DOHH2 (cell line): ENCODE data around the gene NDUFA8.

ENCODE experiments used
- H3F3A ChIP-seq: fragments of 200-600 bp; sonication (generic), shearing (Covaris generic); 2 replicates; pipeline ENCODE4 v1.6.0; 2016; ENCODE audit warnings: antibody characterized with exemption, mild to moderate bottlenecking; ENCODE audit not compliant: control insufficient read depth, insufficient read depth
- H3K27ac ChIP-seq: fragments of 200-600 bp; sonication (generic); 2 replicates; pipeline ENCODE4 v1.5.1; 2014; ENCODE audit warnings: low read depth, mild to moderate bottlenecking, low read length, moderate library complexity
- H3K27me3 ChIP-seq: fragments of 200-600 bp; sonication (generic); 2 replicates; pipeline ENCODE4 v1.6.1; 2014; ENCODE audit warnings: mild to moderate bottlenecking, low read length, mixed read lengths; ENCODE audit not compliant: control insufficient read depth
- H3K36me3 ChIP-seq: fragments of 200-600 bp; sonication (generic); 2 replicates; pipeline ENCODE4 v1.6.1; 2014; ENCODE audit warnings: mild to moderate bottlenecking, low read length, moderate library complexity, mixed read lengths; ENCODE audit not compliant: control insufficient read depth
- H3K4me1 ChIP-seq: fragments of 200-600 bp; sonication (generic); 2 replicates; pipeline ENCODE4 v1.6.1; 2014; ENCODE audit warnings: mild to moderate bottlenecking, low read length, mixed read lengths; ENCODE audit not compliant: control insufficient read depth
- H3K4me2 ChIP-seq: fragments of 200-600 bp; sonication (generic); 2 replicates; pipeline ENCODE4 v1.6.0; 2014; ENCODE audit warnings: mild to moderate bottlenecking, low read length, moderate library complexity
- H3K4me3 ChIP-seq: fragments of 200-600 bp; sonication (generic); 2 replicates; pipeline ENCODE4 v1.5.1; 2014; ENCODE audit warnings: mild to moderate bottlenecking, low read length, mixed read lengths
- H3K79me2 ChIP-seq: fragments of 200-600 bp; sonication (generic); 2 replicates; pipeline ENCODE4 v1.6.1; 2014; ENCODE audit warnings: mild to moderate bottlenecking, low read length, mixed read lengths; ENCODE audit not compliant: control insufficient read depth
- H3K9me2 ChIP-seq: fragments of 200-600 bp; sonication (generic); replicated peaks from 2 replicates; pipeline ENCODE4 v1.6.1; 2014; ENCODE audit warnings: mild to moderate bottlenecking, low read length, mixed read lengths; ENCODE audit not compliant: control insufficient read depth
- H3K9me3 ChIP-seq: fragments of 200-600 bp; sonication (generic); 2 replicates; pipeline ENCODE4 v1.6.1; 2014; ENCODE audit warnings: antibody characterized with exemption, low read length, mixed read lengths; ENCODE audit not compliant: control insufficient read depth, insufficient read depth
- H4K20me1 ChIP-seq: fragments of 200-600 bp; sonication (generic); 2 replicates; pipeline ENCODE4 v1.6.0; 2014; ENCODE audit warnings: low read depth, mild to moderate bottlenecking, antibody characterized with exemption, low read length, moderate library complexity; ENCODE audit not compliant: control insufficient read depth, insufficient read depth
- EZH2phosphoT487 ChIP-seq: fragments of 200-600 bp; sonication (generic); IDR thresholded peaks from 2 replicates; pipeline ENCODE4 v1.6.1; 2017; ENCODE audit warnings: borderline replicate concordance, mild to moderate bottlenecking, antibody characterized with exemption, low read length, moderate library complexity, mixed read lengths
- TF ChIP-seq, protein P1 (sequence below): fragments of 200-600 bp; sonication (generic); IDR thresholded peaks from one replicate; pipeline ENCODE4 v1.5.1; 2014; ENCODE audit warnings: antibody characterized with exemption, mild to moderate bottlenecking, low read depth, low read length; ENCODE audit not compliant: poor library complexity, severe bottlenecking

The NDUFA8 gene

DNA sequence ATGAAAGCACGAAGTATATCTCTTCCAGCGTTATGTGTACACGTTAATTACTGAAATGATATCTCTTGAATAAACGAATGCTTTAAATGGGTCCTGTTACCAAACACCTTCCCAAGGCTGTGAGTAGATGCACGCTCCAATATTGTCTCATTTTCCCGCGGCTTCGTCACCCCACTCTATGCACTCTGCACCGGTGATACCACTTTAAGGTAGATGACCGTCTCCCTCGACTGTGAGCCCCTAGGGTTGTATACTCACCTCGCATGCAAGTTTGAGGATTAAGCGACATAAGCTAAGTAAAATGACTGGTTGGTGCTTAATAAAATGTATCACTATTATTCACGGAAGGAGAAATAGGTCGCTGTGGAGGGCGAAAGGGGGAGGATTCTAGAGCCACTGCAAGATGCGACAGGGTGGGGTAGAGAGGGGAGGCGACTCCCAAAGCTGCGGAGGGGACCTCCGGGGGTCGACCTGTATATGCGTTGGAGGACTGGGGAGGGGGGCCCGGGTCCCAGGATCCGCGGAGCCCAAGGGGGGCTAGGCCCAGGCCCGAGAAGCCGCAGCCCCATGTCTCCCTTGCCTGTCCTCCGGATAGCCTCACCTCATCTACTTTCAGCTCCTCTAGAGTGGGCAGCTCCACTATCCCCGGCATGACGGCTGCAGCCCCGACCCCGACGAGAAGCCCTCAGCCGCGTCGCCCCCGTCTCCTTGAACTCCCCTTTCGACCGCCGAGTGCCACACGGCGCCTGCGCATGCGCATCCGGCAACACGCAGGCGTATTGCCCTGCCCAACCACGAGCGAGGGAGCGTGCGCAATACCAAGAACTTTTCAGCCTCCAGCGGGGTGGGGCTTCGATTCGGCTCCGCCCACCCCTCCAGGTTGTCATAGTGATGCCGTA is at the start of gene NDUFA8, which contains the start of gene MORN5:
Gene NDUFA8, minus strand, starts transcription at position 754 of the 899 bp plus-strand sequence. Its CDS starts 102 bp downstream, at position 652.
Gene MORN5, plus strand, starts transcription at position 883 of the 899 bp plus-strand sequence. CDS start 65 bp downstream, outside the sequence.
- TF ChIP-seq, protein P1, sequence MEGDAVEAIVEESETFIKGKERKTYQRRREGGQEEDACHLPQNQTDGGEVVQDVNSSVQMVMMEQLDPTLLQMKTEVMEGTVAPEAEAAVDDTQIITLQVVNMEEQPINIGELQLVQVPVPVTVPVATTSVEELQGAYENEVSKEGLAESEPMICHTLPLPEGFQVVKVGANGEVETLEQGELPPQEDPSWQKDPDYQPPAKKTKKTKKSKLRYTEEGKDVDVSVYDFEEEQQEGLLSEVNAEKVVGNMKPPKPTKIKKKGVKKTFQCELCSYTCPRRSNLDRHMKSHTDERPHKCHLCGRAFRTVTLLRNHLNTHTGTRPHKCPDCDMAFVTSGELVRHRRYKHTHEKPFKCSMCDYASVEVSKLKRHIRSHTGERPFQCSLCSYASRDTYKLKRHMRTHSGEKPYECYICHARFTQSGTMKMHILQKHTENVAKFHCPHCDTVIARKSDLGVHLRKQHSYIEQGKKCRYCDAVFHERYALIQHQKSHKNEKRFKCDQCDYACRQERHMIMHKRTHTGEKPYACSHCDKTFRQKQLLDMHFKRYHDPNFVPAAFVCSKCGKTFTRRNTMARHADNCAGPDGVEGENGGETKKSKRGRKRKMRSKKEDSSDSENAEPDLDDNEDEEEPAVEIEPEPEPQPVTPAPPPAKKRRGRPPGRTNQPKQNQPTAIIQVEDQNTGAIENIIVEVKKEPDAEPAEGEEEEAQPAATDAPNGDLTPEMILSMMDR, result no peak
- no peak for TF ChIP-seq EZH2phosphoT487
- Histone ChIP-seq H3K4me1 (peaks cover 13% of the 10 kb centered on the region), H3K9me2 (no peaks in the 10 kb centered on the region), H3F3A (no peaks in the 10 kb centered on the region), H3K27ac (peak within 1 kb of the TSS; percentile 47), H3K4me3 (peak within 1 kb of the TSS; percentile 99), H3K9me3 (peaks cover 4% of the 10 kb centered on the region; the same call in 1 of the 2 replicates), H3K4me2 (peak within 1 kb of the TSS; percentile 82), H4K20me1 (peaks cover 4% of the 10 kb centered on the region; the same call in 1 of the 2 replicates), H3K27me3 (peaks cover 6% of the 10 kb centered on the region; the same call in 1 of the 2 replicates), H3K79me2 (peaks cover 48% of the 10 kb centered on the region), H3K36me3 (peaks cover 11% of the 10 kb centered on the region)

DNA sequence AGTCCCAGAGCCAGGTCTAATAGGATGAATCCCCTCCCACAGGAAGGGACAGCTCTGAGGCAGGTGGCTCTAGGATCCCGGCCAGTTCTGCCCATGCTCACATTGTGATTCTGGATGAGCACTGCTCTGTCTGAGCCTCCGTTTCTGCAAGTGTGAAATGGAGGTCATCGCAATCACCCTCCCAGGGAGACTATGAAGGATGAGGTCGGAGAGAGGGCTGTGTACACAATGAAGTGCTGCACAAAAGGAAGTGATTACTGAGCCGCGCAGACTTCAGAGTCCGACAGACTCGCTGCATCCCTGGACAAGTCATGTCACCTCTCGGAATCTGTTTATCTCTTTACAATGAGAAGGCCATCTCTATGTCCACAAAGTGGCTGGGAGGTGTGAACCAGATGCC is 47.5 kb upstream of the NDUFA8 start:
- no peaks in the 10 kb centered on the region for H3K4me1 ChIP-seq
- TF ChIP-seq, protein P1, result no peak
- H3F3A ChIP-seq, result no peaks in the 10 kb centered on the region
- no peaks in the 10 kb centered on the region for H3K36me3 ChIP-seq
- H3K4me2 ChIP-seq, result no peak overlapping the region
- H3K27ac ChIP-seq, result no peak overlapping the region
- H3K9me2 ChIP-seq, result no peaks in the 10 kb centered on the region
- H4K20me1 ChIP-seq, result no peaks in the 10 kb centered on the region
- H3K27me3 ChIP-seq, result peaks cover 12% of the 10 kb centered on the region; the same call in 1 of the 2 replicates
- H3K9me3 ChIP-seq, result no peaks in the 10 kb centered on the region
- no peak overlapping the region for H3K4me3 ChIP-seq
- no peaks in the 10 kb centered on the region for H3K79me2 ChIP-seq

DNA sequence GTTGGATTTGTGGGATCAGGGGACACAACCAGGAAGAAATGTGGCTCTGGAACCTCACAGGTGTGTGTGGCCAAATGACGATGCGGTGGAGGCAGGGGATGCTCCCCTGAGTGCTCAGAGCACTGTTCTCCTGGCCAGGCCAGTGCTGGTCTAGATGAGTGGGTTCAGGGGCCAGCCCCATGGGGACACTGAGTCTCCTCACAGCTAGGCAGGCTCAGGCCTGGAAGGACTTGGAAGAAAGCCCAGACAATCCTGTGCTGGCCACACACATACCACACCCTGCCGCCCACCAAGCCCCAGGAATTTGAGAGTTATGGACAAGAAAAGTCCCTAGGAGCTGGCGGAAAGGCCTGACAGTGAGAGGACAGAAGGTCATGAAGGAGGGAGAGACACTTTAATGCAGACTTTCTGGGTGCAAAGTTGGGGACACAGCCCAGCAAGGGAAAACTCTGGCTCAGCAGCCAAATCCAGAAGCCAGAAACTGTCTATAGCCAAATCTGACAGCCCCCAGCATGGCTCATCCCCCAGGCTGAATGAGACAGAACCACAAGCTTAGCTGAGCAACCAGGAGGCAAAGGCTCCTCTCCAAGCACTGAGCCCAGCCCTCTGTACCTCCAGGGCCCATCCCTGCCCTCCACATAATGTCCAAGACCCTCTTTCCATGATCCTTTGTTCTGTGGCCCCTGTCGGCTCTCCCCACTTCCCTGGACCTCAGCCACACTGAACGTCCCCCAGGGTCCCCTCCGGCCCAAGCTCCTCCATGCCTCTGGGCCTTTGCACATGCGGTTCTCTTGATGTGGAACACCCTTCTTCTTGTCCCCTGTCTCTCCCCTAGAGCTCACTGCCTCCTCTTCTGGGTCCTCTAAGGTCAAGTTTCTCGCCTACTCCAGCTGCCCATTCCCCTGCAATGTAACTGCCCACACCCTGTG is 46.8 kb upstream of the NDUFA8 start:
- no peak overlapping the region for H3K27ac ChIP-seq
- H3F3A ChIP-seq, result no peaks in the 10 kb centered on the region
- no peaks in the 10 kb centered on the region for H3K9me3 ChIP-seq
- H4K20me1 ChIP-seq, result no peaks in the 10 kb centered on the region
- H3K4me2 ChIP-seq, result no peak overlapping the region
- no peak for TF ChIP-seq EZH2phosphoT487
- TF ChIP-seq, protein P1, result no peak
- no peaks in the 10 kb centered on the region for H3K9me2 ChIP-seq
- no peaks in the 10 kb centered on the region for H3K4me1 ChIP-seq
- no peak overlapping the region for H3K4me3 ChIP-seq
- H3K27me3 ChIP-seq, result peaks cover 7% of the 10 kb centered on the region; the same call in 1 of the 2 replicates
- no peaks in the 10 kb centered on the region for H3K36me3 ChIP-seq
- H3K79me2 ChIP-seq, result no peaks in the 10 kb centered on the region
